HEK293 (cell line): ENCODE data around the gene MAP2.

Experiments used
- CTCF ChIP-seq: fragments of 450-650 bp; formaldehyde crosslinking; IDR thresholded peaks from 2 replicates; pipeline ENCODE4 v1.5.1; 2016; ENCODE audit warnings: missing biosample characterization, missing genetic modification characterization
- ZNF596 ChIP-seq: fragments of 450-650 bp; IDR thresholded peaks from 2 replicates; pipeline ENCODE4 v1.5.0; 2018; ENCODE audit warnings: missing biosample characterization, mild to moderate bottlenecking, missing genetic modification characterization, moderate library complexity
- TF ChIP-seq, protein P1 (sequence below): fragments of 450-650 bp; formaldehyde crosslinking; IDR thresholded peaks from 2 replicates; pipeline ENCODE4 v1.5.1; 2016; ENCODE audit warnings: missing biosample characterization, missing genetic modification characterization

DNA sequence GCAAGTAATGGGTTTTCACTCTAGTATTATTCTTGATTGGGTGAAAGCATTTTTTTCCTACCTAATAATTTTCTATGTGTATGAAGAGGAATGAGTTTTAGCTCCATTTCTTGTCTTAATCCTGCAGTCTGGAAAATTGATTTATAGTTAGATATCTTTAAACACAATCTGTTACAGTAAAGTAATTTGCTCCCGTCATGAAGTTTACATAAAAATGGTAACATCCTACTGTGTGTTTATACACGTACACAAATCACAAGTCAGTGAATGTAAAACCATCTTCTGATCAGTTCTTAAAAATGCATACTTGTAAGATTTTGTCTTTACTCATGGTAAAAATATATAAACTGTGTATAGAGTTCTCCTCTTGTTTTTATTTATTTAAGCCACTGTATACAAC, 51.1 kb downstream of the MAP2 start:
- TF ChIP-seq CTCF (tag by site-specific recombination) (no peak), ZNF596 (tag by site-specific recombination) (no peak)
- TF ChIP-seq, protein P1, sequence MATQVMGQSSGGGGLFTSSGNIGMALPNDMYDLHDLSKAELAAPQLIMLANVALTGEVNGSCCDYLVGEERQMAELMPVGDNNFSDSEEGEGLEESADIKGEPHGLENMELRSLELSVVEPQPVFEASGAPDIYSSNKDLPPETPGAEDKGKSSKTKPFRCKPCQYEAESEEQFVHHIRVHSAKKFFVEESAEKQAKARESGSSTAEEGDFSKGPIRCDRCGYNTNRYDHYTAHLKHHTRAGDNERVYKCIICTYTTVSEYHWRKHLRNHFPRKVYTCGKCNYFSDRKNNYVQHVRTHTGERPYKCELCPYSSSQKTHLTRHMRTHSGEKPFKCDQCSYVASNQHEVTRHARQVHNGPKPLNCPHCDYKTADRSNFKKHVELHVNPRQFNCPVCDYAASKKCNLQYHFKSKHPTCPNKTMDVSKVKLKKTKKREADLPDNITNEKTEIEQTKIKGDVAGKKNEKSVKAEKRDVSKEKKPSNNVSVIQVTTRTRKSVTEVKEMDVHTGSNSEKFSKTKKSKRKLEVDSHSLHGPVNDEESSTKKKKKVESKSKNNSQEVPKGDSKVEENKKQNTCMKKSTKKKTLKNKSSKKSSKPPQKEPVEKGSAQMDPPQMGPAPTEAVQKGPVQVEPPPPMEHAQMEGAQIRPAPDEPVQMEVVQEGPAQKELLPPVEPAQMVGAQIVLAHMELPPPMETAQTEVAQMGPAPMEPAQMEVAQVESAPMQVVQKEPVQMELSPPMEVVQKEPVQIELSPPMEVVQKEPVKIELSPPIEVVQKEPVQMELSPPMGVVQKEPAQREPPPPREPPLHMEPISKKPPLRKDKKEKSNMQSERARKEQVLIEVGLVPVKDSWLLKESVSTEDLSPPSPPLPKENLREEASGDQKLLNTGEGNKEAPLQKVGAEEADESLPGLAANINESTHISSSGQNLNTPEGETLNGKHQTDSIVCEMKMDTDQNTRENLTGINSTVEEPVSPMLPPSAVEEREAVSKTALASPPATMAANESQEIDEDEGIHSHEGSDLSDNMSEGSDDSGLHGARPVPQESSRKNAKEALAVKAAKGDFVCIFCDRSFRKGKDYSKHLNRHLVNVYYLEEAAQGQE (tag by site-specific recombination): no peak
